MM.1S (cell line): ENCODE data around the gene EFNA5.

Experiments
- DNase-seq: peaks from one replicate; pipeline ENCODE4 v3.0.0-alpha.2; 2015
- H2AFZ ChIP-seq: fragments of 300-600 bp; sonication (generic); 2 replicates; pipeline ENCODE4 v1.6.0; 2016; ENCODE audit warnings: antibody characterized with exemption, low read length
- H3F3A ChIP-seq: fragments of 300-600 bp; sonication (generic); 2 replicates; pipeline ENCODE4 v1.6.1; 2016; ENCODE audit warnings: mild to moderate bottlenecking, antibody characterized with exemption, low read length, moderate library complexity, mixed read lengths; ENCODE audit not compliant: insufficient read depth
- H3K27ac ChIP-seq: fragments of 300-600 bp; sonication (generic); 2 replicates; pipeline ENCODE4 v1.5.1; 2016; ENCODE audit warnings: mild to moderate bottlenecking, low read length
- H3K27me3 ChIP-seq: fragments of 300-600 bp; sonication (generic); replicated peaks from 2 replicates; pipeline ENCODE4 v1.6.0; 2016; ENCODE audit warnings: low read length; ENCODE audit not compliant: insufficient read depth
- H3K36me3 ChIP-seq: fragments of 300-600 bp; sonication (generic); replicated peaks from 2 replicates; pipeline ENCODE4 v1.6.1; 2016; ENCODE audit warnings: mild to moderate bottlenecking, low read length, mixed read lengths; ENCODE audit not compliant: insufficient read depth
- H3K4me1 ChIP-seq: fragments of 300-600 bp; sonication (generic); 2 replicates; pipeline ENCODE4 v1.6.1; 2016; ENCODE audit warnings: low read length, mixed read lengths
- H3K4me2 ChIP-seq: fragments of 300-600 bp; sonication (generic); 2 replicates; pipeline ENCODE4 v1.6.0; 2016; ENCODE audit warnings: low read depth, low read length
- H3K4me3 ChIP-seq: fragments of 300-600 bp; sonication (generic); 2 replicates; pipeline ENCODE4 v1.5.1; 2016; ENCODE audit warnings: low read length, mixed read lengths
- H3K79me2 ChIP-seq: fragments of 300-600 bp; sonication (generic); 2 replicates; pipeline ENCODE4 v1.6.1; 2016; ENCODE audit warnings: mixed run types, low read length, mixed read lengths
- H3K9ac ChIP-seq: fragments of 300-600 bp; sonication (generic); 2 replicates; pipeline ENCODE4 v1.6.1; 2016; ENCODE audit warnings: low read length, mixed read lengths
- H3K9me2 ChIP-seq: fragments of 300-600 bp; sonication (generic); replicated peaks from 2 replicates; pipeline ENCODE4 v1.6.1; 2016; ENCODE audit warnings: mild to moderate bottlenecking, low read length, mixed read lengths; ENCODE audit not compliant: insufficient read depth
- H3K9me3 ChIP-seq: fragments of 300-600 bp; sonication (generic); replicated peaks from 2 replicates; pipeline ENCODE4 v1.6.1; 2016; ENCODE audit warnings: mild to moderate bottlenecking, low read length, mixed read lengths; ENCODE audit not compliant: insufficient read depth
- H4K20me1 ChIP-seq: fragments of 300-600 bp; sonication (generic); 2 replicates; pipeline ENCODE4 v1.6.1; 2016; ENCODE audit warnings: mild to moderate bottlenecking, low read length, moderate library complexity, mixed read lengths; ENCODE audit not compliant: insufficient read depth
- CTCF ChIP-seq: fragments of 300-600 bp; sonication (generic); IDR thresholded peaks from 2 replicates; pipeline ENCODE4 v1.5.1; 2016; ENCODE audit warnings: antibody characterized with exemption, low read length, mixed read lengths
- EZH2 ChIP-seq: fragments of 300-600 bp; sonication (generic); optimal IDR thresholded peaks from 2 replicates; pipeline ENCODE3; 2017; ENCODE audit warnings: low read depth, mild to moderate bottlenecking, antibody characterized with exemption, low read length, mixed read lengths
- EZH2phosphoT487 ChIP-seq: fragments of 300-600 bp; sonication (generic); IDR thresholded peaks from 2 replicates; pipeline ENCODE4 v1.6.1; 2018; ENCODE audit warnings: antibody characterized with exemption, low read length

The EFNA5 gene

GRCh38 chr5:107361945-107362344 is 308.8 kb downstream of the EFNA5 start:
- Histone ChIP-seq H3F3A (no peaks in the 10 kb centered on the region), H4K20me1 (no peaks in the 10 kb centered on the region), H3K4me2 (no peak overlapping the region), H2AFZ (no peak overlapping the region), H3K79me2 (no peaks in the 10 kb centered on the region), H3K9ac (no peak overlapping the region), H3K4me3 (no peak overlapping the region), H3K36me3 (no peaks in the 10 kb centered on the region), H3K9me2 (no peaks in the 10 kb centered on the region), H3K9me3 (no peaks in the 10 kb centered on the region), H3K27me3 (no peaks in the 10 kb centered on the region), H3K4me1 (no peaks in the 10 kb centered on the region), H3K27ac (no peak overlapping the region)
- TF ChIP-seq CTCF (no peak), EZH2 (no peak), EZH2phosphoT487 (no peak)
- no peak for DNase-seq

GRCh38 chr5:107359916-107360234 is 310.9 kb downstream of the EFNA5 start:
- Histone ChIP-seq H3K9me3 (no peaks in the 10 kb centered on the region), H3K4me3 (no peak overlapping the region), H3K9ac (no peak overlapping the region), H3K36me3 (no peaks in the 10 kb centered on the region), H4K20me1 (no peaks in the 10 kb centered on the region), H3K27me3 (no peaks in the 10 kb centered on the region), H3F3A (no peaks in the 10 kb centered on the region), H3K4me1 (no peaks in the 10 kb centered on the region), H3K4me2 (no peak overlapping the region), H2AFZ (no peak overlapping the region), H3K27ac (no peak overlapping the region), H3K9me2 (no peaks in the 10 kb centered on the region), H3K79me2 (no peaks in the 10 kb centered on the region)
- no peak for DNase-seq
- no peak for TF ChIP-seq CTCF
- no peak for TF ChIP-seq EZH2
- no peak for TF ChIP-seq EZH2phosphoT487

GRCh38 chr5:107359033-107359915 is 311.5 kb downstream of the EFNA5 start:
- no peak for TF ChIP-seq EZH2
- no peak for TF ChIP-seq CTCF
- no peak for TF ChIP-seq EZH2phosphoT487
- no peak overlapping the region for H3K4me3 ChIP-seq
- H3K9me3 ChIP-seq, result no peaks in the 10 kb centered on the region
- no peak overlapping the region for H3K27ac ChIP-seq
- H4K20me1 ChIP-seq, result no peaks in the 10 kb centered on the region
- H3K9ac ChIP-seq, result no peak overlapping the region
- DNase-seq, result no peak
- H3K36me3 ChIP-seq, result no peaks in the 10 kb centered on the region
- no peaks in the 10 kb centered on the region for H3K4me1 ChIP-seq
- H3K9me2 ChIP-seq, result no peaks in the 10 kb centered on the region
- no peaks in the 10 kb centered on the region for H3K27me3 ChIP-seq
- H3K79me2 ChIP-seq, result no peaks in the 10 kb centered on the region
- H2AFZ ChIP-seq, result no peak overlapping the region
- no peaks in the 10 kb centered on the region for H3F3A ChIP-seq
- no peak overlapping the region for H3K4me2 ChIP-seq
